HAP-1 (cell line): ENCODE measurements around the gene TBC1D9B.

Source experiments
- DNase-seq, 2 experiments: peaks; one replicate each; pipeline ENCODE4 v3.0.0-alpha.2; 2016 to 2020; ENCODE audit warnings: low spot score in 2 of 2
- H3K27me3 ChIP-seq: fragments of 250-450 bp; sonication (Bioruptor Pico); 2 replicates; pipeline ENCODE4 v1.5.1; 2020; ENCODE audit warnings: low read depth, mild to moderate bottlenecking, moderate library complexity
- H3K36me3 ChIP-seq: fragments of 250-450 bp; sonication (Bioruptor Pico); replicated peaks from 2 replicates; pipeline ENCODE4 v1.5.1; 2020; ENCODE audit warnings: mild to moderate bottlenecking
- H3K4me1 ChIP-seq: fragments of 250-450 bp; sonication (Bioruptor Pico); 2 replicates; pipeline ENCODE4 v1.5.1; 2020; ENCODE audit warnings: mild to moderate bottlenecking
- H3K4me3 ChIP-seq: fragments of 250-450 bp; sonication (Bioruptor Pico); 2 replicates; pipeline ENCODE4 v1.5.1; 2020; ENCODE audit warnings: mild to moderate bottlenecking, moderate library complexity
- H3K9me3 ChIP-seq: fragments of 250-450 bp; sonication (Bioruptor Pico); 2 replicates; pipeline ENCODE4 v1.5.1; 2020; ENCODE audit warnings: mild to moderate bottlenecking, moderate library complexity
- in situ Hi-C: fragments of 300-500 bp; cut with MboI; formaldehyde crosslinking; loops from 3 replicates; pipeline ENCODE4 v1.14.3; 2020; ENCODE audit warnings: low sequenced_read_pairs, inconsistent platforms, mixed read lengths

The TBC1D9B gene

GRCh38 chr5:179817890-179818745, 89.6 kb downstream of the TBC1D9B start:
- Histone ChIP-seq H3K4me1 (peaks cover 34% of the 10 kb centered on the region), H3K9me3 (no peaks in the 10 kb centered on the region), H3K36me3 (peaks cover 38% of the 10 kb centered on the region), H3K27me3 (no peaks in the 10 kb centered on the region), H3K4me3 (peak overlapping the region; percentile 7; the same call in 1 of the 2 replicates)
- DNase-seq = no peak
- in situ Hi-C loops = no loop called here

GRCh38 chr5:179817470-179817840, 90.2 kb downstream of the TBC1D9B start:
- no peaks in the 10 kb centered on the region for H3K27me3 ChIP-seq
- H3K4me3 ChIP-seq = no peak overlapping the region
- H3K9me3 ChIP-seq = no peaks in the 10 kb centered on the region
- H3K36me3 ChIP-seq = peaks cover 38% of the 10 kb centered on the region
- peaks cover 32% of the 10 kb centered on the region for H3K4me1 ChIP-seq
- no peak for DNase-seq
- in situ Hi-C loops = no loop called here

- Histone ChIP-seq H3K27me3 (no peaks in the 10 kb centered on the region), H3K9me3 (no peaks in the 10 kb centered on the region), H3K4me3 (no peak overlapping the region), H3K4me1 (peaks cover 27% of the 10 kb centered on the region), H3K36me3 (peaks cover 38% of the 10 kb centered on the region)
- no peak for DNase-seq
- in situ Hi-C loops = no loop called here
Observed at GRCh38 chr5:179816796-179817469, 90.8 kb downstream of the TBC1D9B start.

GRCh38 chr5:179816401-179816795, 91.3 kb downstream of the TBC1D9B start:
- no peak for DNase-seq
- Histone ChIP-seq H3K27me3 (no peaks in the 10 kb centered on the region), H3K9me3 (no peaks in the 10 kb centered on the region), H3K4me1 (peaks cover 25% of the 10 kb centered on the region), H3K36me3 (peaks cover 43% of the 10 kb centered on the region), H3K4me3 (no peak overlapping the region)
- in situ Hi-C loops = no loop called here

- H3K9me3 ChIP-seq = no peaks in the 10 kb centered on the region
- peaks cover 25% of the 10 kb centered on the region for H3K4me1 ChIP-seq
- no peaks in the 10 kb centered on the region for H3K27me3 ChIP-seq
- in situ Hi-C loops = no loop called here
- no peak overlapping the region for H3K4me3 ChIP-seq
- H3K36me3 ChIP-seq = peaks cover 44% of the 10 kb centered on the region
- DNase-seq = no peak
Observed at GRCh38 chr5:179815491-179816249, 92.0 kb downstream of the TBC1D9B start.

- Histone ChIP-seq H3K27me3 (no peaks in the 10 kb centered on the region), H3K4me3 (no peak overlapping the region), H3K4me1 (peaks cover 10% of the 10 kb centered on the region), H3K9me3 (no peaks in the 10 kb centered on the region), H3K36me3 (peaks cover 36% of the 10 kb centered on the region)
- DNase-seq = no peak
- in situ Hi-C loops = no loop called here
Observed at GRCh38 chr5:179814090-179814489, 93.6 kb downstream of the TBC1D9B start.

GRCh38 chr5:179812997-179813607, 94.6 kb downstream of the TBC1D9B start:
- Histone ChIP-seq H3K4me3 (no peak overlapping the region), H3K4me1 (peaks cover 3% of the 10 kb centered on the region), H3K9me3 (no peaks in the 10 kb centered on the region), H3K27me3 (no peaks in the 10 kb centered on the region), H3K36me3 (peaks cover 36% of the 10 kb centered on the region)
- DNase-seq = no peak
- in situ Hi-C loops = no loop called here

- no peak for DNase-seq
- Histone ChIP-seq H3K4me3 (no peak overlapping the region), H3K36me3 (peaks cover 36% of the 10 kb centered on the region), H3K4me1 (peaks cover 3% of the 10 kb centered on the region; the same call in 1 of the 2 replicates), H3K27me3 (no peaks in the 10 kb centered on the region), H3K9me3 (no peaks in the 10 kb centered on the region)
- in situ Hi-C loops = no loop called here
Observed at GRCh38 chr5:179812135-179812825, 95.4 kb downstream of the TBC1D9B start.
